ENCODE data around the gene NCLN.
"Not testable (repeated sequence)": the region's sequence is repeated elsewhere in the genome, so short reads cannot be mapped to it uniquely, and the experiment has no call there.

The NCLN gene

GRCh38 chr19:3198901-3199700 lies 13.4 kb downstream of the NCLN start:
- no peaks in the 10 kb centered on the region for H3K27me3 ChIP-seq (ENCODE audit: insufficient read depth, low read depth, severe bottlenecking)
- no peak overlapping the region for H3K27ac ChIP-seq
- H3K4me3 ChIP-seq (ENCODE audit: low read depth, low read length): no peak overlapping the region
- no peak for TF ChIP-seq CTCF (IDR thresholded peaks at IDR 0.05; ENCODE audit: low read depth, low read length)
- DNase-seq: no peak
- peaks cover 23% of the 10 kb centered on the region for H3K36me3 ChIP-seq
- H3K9me3 ChIP-seq (ENCODE audit: severe bottlenecking): no peaks in the 10 kb centered on the region

DNA sequence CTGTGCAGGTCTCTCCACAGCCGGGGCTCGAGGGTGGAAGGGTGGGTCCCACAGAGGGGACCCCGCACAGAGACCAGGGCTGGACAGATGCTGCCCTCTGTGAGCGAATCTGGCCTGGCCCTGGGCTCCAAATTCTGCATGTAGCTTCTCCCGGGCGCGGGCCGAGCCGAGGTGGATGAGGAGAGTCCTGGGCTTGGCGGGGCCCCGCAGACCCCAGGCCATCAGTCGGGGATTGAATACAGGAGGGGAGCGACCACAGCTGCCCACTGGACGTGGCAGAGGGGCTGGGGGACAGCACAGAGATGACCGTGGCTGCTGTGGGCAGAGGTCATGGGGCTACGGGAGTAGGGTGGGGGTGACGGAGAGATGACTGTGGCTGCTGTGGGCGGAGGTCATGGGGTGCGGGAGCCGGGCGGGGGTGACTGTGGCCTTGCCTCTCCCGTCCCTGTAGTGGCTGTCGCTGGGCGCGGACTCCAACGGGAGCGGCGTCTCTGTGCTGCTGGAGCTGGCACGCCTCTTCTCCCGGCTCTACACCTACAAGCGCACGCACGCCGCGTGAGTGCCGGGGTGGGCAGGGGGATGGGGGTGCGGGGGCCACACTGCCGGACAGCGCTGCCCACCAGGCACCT lies 15.5 kb downstream of the NCLN start:
- no peaks in the 10 kb centered on the region for H3K9me3 ChIP-seq (ENCODE audit: severe bottlenecking)
- no peaks in the 10 kb centered on the region for H3K27me3 ChIP-seq (ENCODE audit: insufficient read depth, low read depth, severe bottlenecking)
- TF ChIP-seq CTCF (IDR thresholded peaks at IDR 0.05; ENCODE audit: low read depth, low read length): no peak
- H3K4me3 ChIP-seq (ENCODE audit: low read depth, low read length): no peak overlapping the region
- H3K27ac ChIP-seq: no peak overlapping the region
- peaks cover 30% of the 10 kb centered on the region for H3K36me3 ChIP-seq
- no peak for DNase-seq

GRCh38 chr19:3201911-3202310 lies 16.2 kb downstream of the NCLN start:
- peaks cover 32% of the 10 kb centered on the region for H3K36me3 ChIP-seq

GRCh38 chr19:3202346-3202745 lies 16.6 kb downstream of the NCLN start:
- Histone ChIP-seq H3K27ac (no peak overlapping the region), H3K36me3 (peaks cover 36% of the 10 kb centered on the region), H3K27me3 (ENCODE audit: insufficient read depth, low read depth, severe bottlenecking) (no peaks in the 10 kb centered on the region), H3K9me3 (ENCODE audit: severe bottlenecking) (no peaks in the 10 kb centered on the region), H3K4me3 (ENCODE audit: low read depth, low read length) (no peak overlapping the region)
- no peak for DNase-seq
- TF ChIP-seq CTCF (IDR thresholded peaks at IDR 0.05; ENCODE audit: low read depth, low read length): no peak

More at GRCh38 chr19:3201911-3202310, 16.2 kb downstream of the NCLN start:
- no peak overlapping the region for H3K4me3 ChIP-seq (ENCODE audit: low read depth, low read length)
- no peak overlapping the region for H3K27ac ChIP-seq
- no peak for TF ChIP-seq CTCF (IDR thresholded peaks at IDR 0.05; ENCODE audit: low read depth, low read length)
- H3K27me3 ChIP-seq (ENCODE audit: insufficient read depth, low read depth, severe bottlenecking): no peaks in the 10 kb centered on the region
- H3K9me3 ChIP-seq (ENCODE audit: severe bottlenecking): no peaks in the 10 kb centered on the region
- DNase-seq: no peak

DNA sequence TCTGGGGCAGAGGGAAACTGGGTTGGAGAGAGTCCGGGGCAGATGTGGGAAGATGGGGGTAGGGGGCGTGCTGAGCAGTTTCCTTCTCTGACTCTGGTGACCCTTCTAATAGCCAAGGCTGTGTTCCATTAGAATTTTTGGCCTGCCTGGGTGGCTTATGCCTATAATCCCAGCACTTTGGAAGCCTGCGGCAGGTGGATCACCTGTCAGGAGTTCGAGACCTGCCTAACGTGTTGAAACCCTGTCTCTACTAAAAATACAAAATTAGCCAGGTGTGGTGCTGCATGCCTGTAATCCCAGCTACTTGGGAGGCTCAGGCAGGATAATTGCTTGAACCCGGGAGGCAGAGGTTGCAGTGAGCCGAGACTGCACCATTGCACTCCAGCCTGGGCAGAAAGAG lies 17.2 kb downstream of the NCLN start:
- peaks cover 39% of the 10 kb centered on the region for H3K36me3 ChIP-seq
- H3K4me3 ChIP-seq (ENCODE audit: low read depth, low read length); H3K9me3 ChIP-seq (ENCODE audit: severe bottlenecking); H3K27ac ChIP-seq; DNase-seq; H3K27me3 ChIP-seq (ENCODE audit: insufficient read depth, low read depth, severe bottlenecking): not testable (repeated sequence)

DNA sequence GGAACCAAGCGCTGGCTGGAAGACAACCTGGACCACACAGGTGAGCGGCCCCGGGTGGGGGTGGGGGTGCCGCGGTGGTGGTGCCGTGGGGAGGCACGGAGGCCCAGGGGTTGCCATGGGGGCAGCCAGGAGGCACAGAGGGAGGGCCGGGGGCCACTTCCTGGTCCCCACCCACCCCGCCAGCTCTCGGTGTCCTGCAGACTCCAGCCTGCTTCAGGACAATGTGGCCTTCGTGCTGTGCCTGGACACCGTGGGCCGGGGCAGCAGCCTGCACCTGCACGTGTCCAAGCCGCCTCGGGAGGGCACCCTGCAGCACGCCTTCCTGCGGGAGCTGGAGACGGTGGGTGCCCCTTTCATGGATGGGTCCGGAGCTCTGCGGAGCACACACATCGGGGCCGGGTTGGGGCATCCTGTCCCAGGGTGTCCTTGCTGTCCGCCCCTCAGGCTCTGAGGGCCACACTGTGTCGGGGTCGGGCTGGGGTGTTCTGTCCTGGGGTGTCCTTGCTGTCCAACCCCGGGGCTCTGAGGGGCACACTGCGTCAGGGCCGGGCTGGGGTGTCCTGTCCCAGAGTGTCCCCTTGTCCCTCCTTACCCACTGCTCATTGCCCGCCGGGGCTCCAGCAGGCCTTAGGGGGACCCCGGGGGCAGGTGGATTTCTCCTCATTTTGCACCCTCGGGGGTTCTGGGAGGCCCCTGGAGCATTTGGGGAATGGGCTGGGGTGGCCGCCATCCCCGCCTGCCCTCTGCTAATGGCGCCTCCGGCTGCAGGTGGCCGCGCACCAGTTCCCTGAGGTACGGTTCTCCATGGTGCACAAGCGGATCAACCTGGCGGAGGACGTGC lies 18.3 kb downstream of the NCLN start:
- Histone ChIP-seq H3K9me3 (ENCODE audit: severe bottlenecking) (no peaks in the 10 kb centered on the region), H3K36me3 (peaks cover 40% of the 10 kb centered on the region), H3K27ac (no peak overlapping the region), H3K4me3 (ENCODE audit: low read depth, low read length) (no peak overlapping the region), H3K27me3 (ENCODE audit: insufficient read depth, low read depth, severe bottlenecking) (no peaks in the 10 kb centered on the region)
- DNase-seq: no peak
- TF ChIP-seq CTCF (IDR thresholded peaks at IDR 0.05; ENCODE audit: low read depth, low read length): no peak
